ENCODE measurements around the gene ELP1.

ELP1 gene

DNA sequence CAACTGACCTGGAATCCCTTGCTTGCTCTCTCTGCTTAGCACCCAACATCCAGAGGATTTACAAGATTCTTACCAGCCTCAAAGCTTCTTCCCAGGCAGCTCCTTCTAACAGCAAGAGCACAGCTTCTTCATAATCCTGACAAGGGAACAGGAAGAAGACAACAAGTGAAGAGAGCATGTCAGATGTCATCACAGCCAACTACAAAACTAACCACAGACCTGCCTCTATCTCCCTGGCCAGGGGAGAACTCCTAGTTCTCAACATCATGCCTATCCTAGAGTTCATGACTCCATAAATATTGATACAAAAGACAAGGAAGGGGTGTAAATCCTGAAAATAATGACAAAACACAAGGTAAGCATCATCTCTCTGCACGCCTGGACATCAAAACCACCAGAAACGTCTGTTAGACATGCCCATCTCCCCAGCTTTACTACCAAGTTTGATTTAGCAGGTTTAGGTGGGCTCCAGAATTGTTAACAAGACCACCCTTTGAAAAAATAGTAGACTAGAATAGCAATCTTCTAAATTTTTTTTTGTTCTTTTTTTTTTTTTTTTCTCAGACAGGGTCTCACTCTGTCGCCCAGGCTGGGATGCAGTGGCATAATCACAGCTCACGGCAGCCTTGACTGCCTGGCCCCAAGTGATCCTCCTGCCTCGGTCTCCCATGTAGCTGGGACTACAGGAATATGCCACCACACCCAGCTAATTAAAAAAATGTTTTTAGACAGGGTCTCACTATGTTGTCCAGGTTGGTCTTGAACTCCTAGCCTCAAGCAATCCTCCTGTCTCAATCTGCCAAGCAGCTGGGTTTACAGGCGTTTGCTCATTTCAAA is 51.7 kb downstream of the ELP1 start:
- no peak for DNase-seq

- no peak for DNase-seq
These were observed 53.1 kb downstream of the ELP1 start for GRCh38 chr9:108880738-108881316.

DNA sequence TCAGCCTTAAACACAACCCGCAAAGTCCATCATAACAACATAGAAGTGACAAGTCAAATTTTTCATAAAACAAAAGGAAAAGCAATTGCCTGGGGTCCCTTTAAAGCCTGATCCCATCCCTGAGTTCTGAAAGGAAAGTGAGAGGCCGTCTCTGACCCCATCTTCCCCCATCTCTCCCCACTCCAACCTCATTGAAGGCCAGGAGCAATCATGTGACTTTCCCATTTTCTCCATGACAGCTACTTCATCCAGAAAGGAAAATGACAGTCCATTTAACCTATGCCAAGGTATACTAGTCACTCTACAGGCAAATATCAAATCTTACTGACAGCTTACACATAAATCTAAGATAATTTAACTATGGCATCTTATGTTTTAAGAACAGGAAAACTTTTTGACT is 56.4 kb downstream of the ELP1 start:
- DNase-seq, result no peak

- DNase-seq, result no peak
These were observed 57.5 kb downstream of the ELP1 start for GRCh38 chr9:108876425-108876824.

DNA sequence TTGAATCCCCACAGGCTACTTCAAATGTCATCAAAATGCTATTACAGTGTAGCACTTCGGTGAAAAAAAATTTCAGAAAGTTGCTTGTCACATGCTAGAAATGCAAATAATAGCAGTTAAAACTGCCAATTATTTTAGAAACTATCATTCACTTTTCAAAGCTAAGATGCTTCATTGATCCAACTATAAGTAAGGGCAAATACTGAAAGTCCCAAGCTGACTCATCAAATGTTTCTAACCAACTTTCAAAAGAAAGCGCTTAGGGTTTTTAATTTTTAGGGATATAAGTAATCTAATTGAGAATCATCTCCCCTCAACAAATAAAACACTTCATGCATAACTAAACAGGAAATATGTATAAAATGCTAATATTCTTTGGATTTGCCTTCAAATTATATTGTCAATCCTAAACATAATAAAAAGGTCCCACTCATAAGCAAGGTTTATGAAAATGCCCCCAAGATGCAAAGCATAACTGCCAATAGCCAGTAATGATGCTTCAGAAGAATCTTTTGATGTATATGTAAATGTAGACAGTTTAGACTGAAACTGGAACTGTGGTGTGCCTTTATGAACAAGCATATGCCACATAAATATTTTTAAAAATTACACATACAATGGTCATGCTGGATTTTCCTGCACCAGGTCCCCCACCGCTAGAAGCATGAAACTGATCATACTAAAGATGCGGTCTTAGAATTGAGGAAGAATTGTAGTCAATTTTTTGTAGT is 59.7 kb downstream of the ELP1 start:
- no peak for DNase-seq

- DNase-seq, result no peak
These were observed 64.7 kb downstream of the ELP1 start for GRCh38 chr9:108869092-108869725.

DNA sequence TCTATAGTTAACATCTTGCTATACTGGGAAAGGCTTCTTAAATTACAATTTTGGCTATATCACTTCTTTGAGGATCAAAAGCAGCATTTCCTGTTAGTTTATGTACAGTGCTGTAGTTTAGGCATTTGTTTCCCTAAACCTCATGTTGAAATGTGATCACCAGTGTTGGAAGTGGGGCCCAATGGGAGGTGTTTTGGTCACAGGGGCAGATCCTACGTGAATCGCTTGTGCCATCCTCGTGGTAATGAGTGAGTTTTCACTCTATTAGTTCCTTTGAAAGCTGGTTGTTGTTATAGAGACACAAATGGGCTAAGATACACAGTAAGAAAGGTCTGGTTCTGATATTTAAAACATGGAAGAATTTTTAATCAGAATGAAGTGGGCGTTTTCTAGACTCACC is 66.1 kb downstream of the ELP1 start:
- no peak for DNase-seq

DNA sequence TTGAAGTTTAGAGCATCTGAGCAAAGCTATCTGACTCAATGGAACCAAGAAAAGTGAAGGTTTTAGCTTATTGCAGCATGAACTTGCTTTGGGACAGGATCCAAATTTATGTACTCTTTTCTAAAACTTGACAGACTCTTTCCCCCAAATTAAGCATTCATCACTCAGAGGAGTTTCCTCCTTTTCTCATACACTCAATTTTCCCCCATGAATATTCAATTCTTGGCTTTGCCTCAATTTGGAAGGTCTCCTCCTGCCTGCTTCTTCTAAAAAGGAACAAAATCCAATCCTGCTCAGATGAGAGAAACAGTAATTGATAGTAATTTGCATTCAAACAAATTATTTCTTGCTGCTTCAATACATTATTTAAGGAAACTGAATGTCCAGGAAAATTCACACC is 66.8 kb downstream of the ELP1 start:
- no peak for DNase-seq

DNA sequence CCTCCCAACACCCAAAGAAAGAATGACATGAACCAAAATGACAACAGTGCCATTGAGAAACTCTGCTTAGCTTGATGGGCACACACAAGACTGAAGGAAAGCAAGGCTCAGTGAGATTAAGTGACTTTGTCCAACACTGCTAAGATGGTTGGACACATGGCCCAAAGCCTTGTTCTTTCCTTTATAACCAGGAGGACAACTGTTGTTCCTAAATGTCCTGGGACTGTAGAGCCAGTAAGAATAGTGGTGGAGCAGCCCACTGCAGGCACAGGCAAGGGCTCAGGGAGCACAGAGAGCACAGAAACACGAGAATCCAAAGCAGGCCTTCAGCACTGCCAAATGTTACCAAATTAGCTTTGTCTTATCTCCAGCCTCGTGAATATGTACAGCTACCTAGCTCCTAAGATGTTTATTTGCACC is 67.9 kb downstream of the ELP1 start:
- DNase-seq, result no peak

GRCh38 chr9:108865037-108865436 is 68.9 kb downstream of the ELP1 start:
- no peak for DNase-seq

- no peak for DNase-seq
These were observed 69.5 kb downstream of the ELP1 start for GRCh38 chr9:108864446-108864845.

DNA sequence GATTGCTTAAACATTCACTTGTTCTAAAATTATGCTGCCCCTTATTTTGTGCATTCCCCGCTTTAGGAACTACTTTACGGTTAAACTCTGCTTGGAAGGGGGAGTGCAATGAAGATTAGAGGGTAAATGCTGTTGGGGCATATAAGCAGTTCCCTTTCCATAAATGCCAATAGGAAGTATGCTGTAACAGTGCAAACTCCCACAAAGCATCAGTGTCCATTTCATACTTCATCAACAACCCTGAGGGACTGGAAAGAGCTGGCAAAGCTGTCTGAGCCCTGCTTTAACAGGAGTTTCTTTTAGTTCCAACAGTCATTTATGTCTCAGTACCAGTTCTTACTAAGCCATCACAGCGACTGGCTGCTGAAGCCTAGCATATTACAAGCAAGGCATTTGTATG is 70.0 kb downstream of the ELP1 start:
- DNase-seq, result no peak

GRCh38 chr9:108861997-108862396 is 71.9 kb downstream of the ELP1 start, which contains the start of gene ACTL7A:
TSS of gene ACTL7A (plus strand) at chr9:108862266. CDS start at chr9:108862323, 57 bp downstream.
- DNase-seq, result no peak

- no peak for DNase-seq
These were observed 72.5 kb downstream of the ELP1 start for GRCh38 chr9:108861464-108861863.

DNA sequence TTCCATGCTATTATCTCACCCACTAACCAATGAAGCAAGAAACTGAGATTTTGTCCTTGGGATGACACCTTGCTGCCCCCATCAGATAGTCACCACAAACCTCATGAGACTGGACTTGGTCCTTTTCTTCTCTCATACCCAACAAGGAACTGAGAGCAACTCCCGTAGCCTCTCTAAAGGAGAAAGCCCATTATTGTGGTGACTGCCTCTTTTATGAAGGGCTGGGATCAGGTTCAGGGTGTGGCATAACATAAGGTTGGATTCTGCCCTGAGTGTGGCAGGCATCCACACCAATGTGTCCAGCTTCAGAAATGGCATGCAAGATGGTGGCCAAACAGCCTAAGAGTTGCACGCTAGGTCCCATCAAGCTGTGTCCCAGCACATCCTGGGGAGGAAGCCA is 73.2 kb downstream of the ELP1 start:
- DNase-seq, result no peak

DNA sequence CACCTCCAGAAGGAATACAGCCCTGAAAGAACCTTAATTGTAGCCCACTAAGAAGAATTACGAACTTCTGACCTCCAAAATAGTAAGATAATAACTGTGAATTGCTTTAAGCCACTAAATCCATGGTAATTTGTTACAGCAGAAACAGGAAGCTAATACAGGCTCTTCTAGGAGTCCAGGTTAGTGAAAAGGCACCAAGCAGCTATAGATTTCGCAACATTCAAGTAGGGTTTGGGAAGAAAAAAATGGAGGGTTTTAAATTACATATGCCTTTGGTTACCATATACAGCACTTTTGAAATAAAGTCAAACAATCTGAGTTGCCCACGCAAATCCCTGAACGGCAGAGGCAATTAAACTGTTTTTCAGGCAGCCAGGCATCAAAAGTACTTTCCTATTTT is 73.6 kb downstream of the ELP1 start:
- DNase-seq, result no peak

DNA sequence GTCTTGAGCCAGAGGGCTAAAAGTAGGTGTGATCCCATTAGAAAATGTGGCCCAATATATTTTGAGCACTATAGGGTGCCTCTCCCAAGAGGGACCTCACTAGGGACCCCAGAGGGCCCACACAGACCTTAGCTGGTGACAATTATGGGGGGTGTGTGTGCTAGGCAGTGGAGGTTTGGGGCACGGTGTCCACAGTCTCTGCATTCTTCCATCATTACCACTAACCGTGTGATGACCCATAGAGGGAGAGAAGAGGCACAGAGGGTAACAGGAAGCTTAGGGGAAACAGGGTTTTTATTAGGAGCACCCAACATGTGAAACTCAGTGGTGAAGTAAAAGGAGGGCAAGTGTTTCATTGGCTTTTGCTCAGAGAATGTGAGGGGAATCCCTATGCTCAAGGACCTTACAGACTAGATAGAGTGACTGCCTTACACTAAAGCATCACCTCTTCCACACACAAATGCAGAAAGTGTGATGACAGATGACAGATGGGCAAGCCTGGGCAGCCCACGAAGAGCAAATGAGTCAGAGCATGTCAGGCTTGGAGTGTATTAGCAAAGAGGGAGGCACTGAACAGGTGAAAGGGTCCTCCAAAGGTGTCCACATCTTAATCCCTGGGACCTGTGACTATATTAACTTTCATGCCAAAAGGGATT is 74.3 kb downstream of the ELP1 start:
- DNase-seq, result no peak

- no peak for DNase-seq
These were observed 76.4 kb downstream of the ELP1 start for GRCh38 chr9:108857572-108857971.

- DNase-seq, result no peak
These were observed 78.0 kb downstream of the ELP1 start, which contains the start of gene ACTL7B for GRCh38 chr9:108855888-108856287. TSS of gene ACTL7B (minus strand) at chr9:108855986. CDS start at chr9:108855930, 56 bp downstream.

DNA sequence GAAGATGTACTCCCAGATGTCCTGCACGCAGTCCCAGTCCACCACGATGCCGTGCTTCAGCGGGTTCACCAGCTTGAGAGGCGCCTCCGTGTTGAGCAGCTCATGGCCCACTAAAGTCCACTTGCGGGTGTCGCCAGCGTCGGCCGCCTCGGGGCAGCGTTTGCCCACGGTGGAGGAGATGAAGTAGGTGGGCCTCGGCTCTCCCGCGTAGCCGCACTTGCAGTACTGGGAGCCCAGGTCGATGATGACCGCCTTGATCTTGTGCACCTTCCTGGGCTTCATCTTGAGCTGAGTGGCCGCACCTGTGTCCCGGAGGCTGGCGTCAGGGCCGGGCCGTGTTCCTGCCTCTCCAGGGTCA is 78.4 kb downstream of the ELP1 start:
- no peak for DNase-seq

DNA sequence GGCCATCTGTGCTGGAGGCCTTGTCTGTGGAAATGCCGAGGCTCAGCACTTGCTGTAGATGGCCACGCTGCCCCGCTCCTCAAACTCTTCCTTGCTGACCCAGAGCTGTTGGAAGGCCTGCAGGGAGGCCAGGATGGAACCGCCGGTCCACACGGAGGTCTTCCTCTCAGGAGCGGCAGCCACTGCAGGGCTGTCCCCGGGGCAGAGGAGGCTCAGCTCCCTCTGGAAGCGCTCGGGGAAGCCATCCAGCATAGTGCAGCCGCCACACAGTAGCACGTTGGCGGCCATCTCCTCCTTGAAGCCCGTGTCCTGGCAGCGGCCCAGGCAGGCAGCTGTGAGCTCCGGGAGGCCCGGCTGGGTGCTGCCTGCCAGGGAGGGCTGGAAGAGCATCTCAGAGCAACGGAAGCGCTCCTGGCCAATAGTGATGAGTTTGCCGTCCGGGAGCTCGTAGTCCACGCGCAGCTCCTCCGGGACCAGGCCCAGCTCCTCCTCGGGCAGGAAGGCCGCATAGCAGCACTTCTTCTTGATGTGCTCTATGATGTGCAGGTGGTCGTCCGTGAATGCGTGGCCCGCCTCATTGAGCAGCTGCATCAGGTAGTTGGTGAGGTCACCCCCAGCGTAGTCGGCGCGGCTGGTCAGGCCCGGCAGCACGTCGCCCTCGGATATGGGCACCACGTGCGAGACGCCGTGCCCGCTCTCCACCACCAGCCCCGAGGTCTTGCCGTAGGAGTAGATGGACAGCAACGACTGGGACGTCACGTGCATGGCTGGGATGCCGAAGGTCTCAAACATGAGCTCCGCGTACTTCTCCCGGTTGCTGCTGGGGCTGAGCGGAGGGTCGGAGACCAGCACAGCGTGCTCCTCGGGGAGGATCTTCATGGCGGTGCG is 79.0 kb downstream of the ELP1 start:
- no peak for DNase-seq

DNA sequence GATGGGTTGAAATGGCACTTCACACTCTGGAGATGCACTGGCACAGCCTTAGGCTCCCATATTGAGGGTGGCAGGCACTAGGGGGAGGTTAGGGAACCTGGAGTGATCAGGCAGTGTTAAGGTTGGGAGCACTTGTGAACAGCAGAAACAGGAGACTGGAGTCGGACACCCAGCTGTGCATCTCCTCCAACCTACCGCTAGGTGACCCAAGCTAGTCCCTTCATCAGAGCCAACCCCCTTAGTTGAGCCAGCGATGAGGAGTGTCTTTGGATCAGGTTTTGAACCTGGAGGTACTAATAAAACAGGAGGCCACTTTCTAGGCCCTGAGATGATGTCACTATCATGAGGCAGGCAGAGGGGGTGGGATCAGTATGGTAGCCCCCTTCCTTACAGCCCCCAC is 79.8 kb downstream of the ELP1 start:
- no peak for DNase-seq

Measured in NCI-H187 (cell line).